ENCODE measurements around the gene TTC33.

Gene TTC33

GRCh38 chr5:40587376-40587775 lies 168.4 kb downstream of the TTC33 start:
- Histone ChIP-seq H4K20me1 (ENCODE audit: insufficient read depth) (no peaks in the 10 kb centered on the region), H3K36me3 (ENCODE audit: insufficient read depth) (no peaks in the 10 kb centered on the region), H3K79me2 (ENCODE audit: insufficient read depth, low read depth) (no peaks in the 10 kb centered on the region), H3K4me2 (no peak overlapping the region), H2AFZ (ENCODE audit: low read depth) (no peak overlapping the region), H3K27ac (no peak overlapping the region), H3K9ac (no peak overlapping the region), H3K4me1 (ENCODE audit: low read depth, poor library complexity, severe bottlenecking) (peaks cover 14% of the 10 kb centered on the region), H3K4me3 (IDR thresholded peaks at IDR 0.05; ENCODE audit: insufficient read depth, low read depth, low read length) (no peak overlapping the region), H3K27me3 (ENCODE audit: insufficient read depth, low read depth) (no peaks in the 10 kb centered on the region)
- no peak for TF ChIP-seq CTCF (conservative IDR thresholded peaks at IDR 0.05; ENCODE audit: low read depth, low read length)

GRCh38 chr5:40585537-40586267 lies 170.1 kb downstream of the TTC33 start:
- Histone ChIP-seq H3K36me3 (ENCODE audit: insufficient read depth) (no peaks in the 10 kb centered on the region), H3K4me3 (IDR thresholded peaks at IDR 0.05; ENCODE audit: insufficient read depth, low read depth, low read length) (no peak overlapping the region), H3K27me3 (ENCODE audit: insufficient read depth, low read depth) (no peaks in the 10 kb centered on the region), H2AFZ (ENCODE audit: low read depth) (no peak overlapping the region), H3K9ac (no peak overlapping the region), H3K27ac (no peak overlapping the region), H4K20me1 (ENCODE audit: insufficient read depth) (no peaks in the 10 kb centered on the region), H3K4me2 (no peak overlapping the region), H3K4me1 (ENCODE audit: low read depth, poor library complexity, severe bottlenecking) (no peaks in the 10 kb centered on the region), H3K79me2 (ENCODE audit: insufficient read depth, low read depth) (no peaks in the 10 kb centered on the region)
- no peak for TF ChIP-seq CTCF (conservative IDR thresholded peaks at IDR 0.05; ENCODE audit: low read depth, low read length)

GRCh38 chr5:40584054-40584453 lies 171.7 kb downstream of the TTC33 start:
- Histone ChIP-seq H3K27ac (no peak overlapping the region), H3K36me3 (ENCODE audit: insufficient read depth) (no peaks in the 10 kb centered on the region), H3K79me2 (ENCODE audit: insufficient read depth, low read depth) (no peaks in the 10 kb centered on the region), H3K27me3 (ENCODE audit: insufficient read depth, low read depth) (no peaks in the 10 kb centered on the region), H3K4me1 (ENCODE audit: low read depth, poor library complexity, severe bottlenecking) (peaks cover 7% of the 10 kb centered on the region), H3K9ac (no peak overlapping the region), H3K4me3 (IDR thresholded peaks at IDR 0.05; ENCODE audit: insufficient read depth, low read depth, low read length) (no peak overlapping the region), H2AFZ (ENCODE audit: low read depth) (no peak overlapping the region), H3K4me2 (no peak overlapping the region), H4K20me1 (ENCODE audit: insufficient read depth) (no peaks in the 10 kb centered on the region)
- TF ChIP-seq CTCF (conservative IDR thresholded peaks at IDR 0.05; ENCODE audit: low read depth, low read length): no peak

GRCh38 chr5:40578501-40579451 lies 177.0 kb downstream of the TTC33 start:
- no peak overlapping the region for H3K9ac ChIP-seq
- TF ChIP-seq CTCF (conservative IDR thresholded peaks at IDR 0.05; ENCODE audit: low read depth, low read length): no peak
- H3K27ac ChIP-seq: no peak overlapping the region
- peaks cover 10% of the 10 kb centered on the region for H3K4me1 ChIP-seq (ENCODE audit: low read depth, poor library complexity, severe bottlenecking)
- H3K4me2 ChIP-seq: no peak overlapping the region
- H3K79me2 ChIP-seq (ENCODE audit: insufficient read depth, low read depth): no peaks in the 10 kb centered on the region
- H3K4me3 ChIP-seq (IDR thresholded peaks at IDR 0.05; ENCODE audit: insufficient read depth, low read depth, low read length): no peak overlapping the region
- no peak overlapping the region for H2AFZ ChIP-seq (ENCODE audit: low read depth)
- H3K27me3 ChIP-seq (ENCODE audit: insufficient read depth, low read depth): no peaks in the 10 kb centered on the region
- no peaks in the 10 kb centered on the region for H4K20me1 ChIP-seq (ENCODE audit: insufficient read depth)
- H3K36me3 ChIP-seq (ENCODE audit: insufficient read depth): no peaks in the 10 kb centered on the region

Data from KMS-11 (cell line).